ENCODE data around the gene FAM200B.

The FAM200B gene

GRCh38 chr4:15668566-15669435 is 12.8 kb upstream of the FAM200B start:
- no peak for DNase-seq

GRCh38 chr4:15670576-15670975 is 11.1 kb upstream of the FAM200B start:
- DNase-seq = no peak

- DNase-seq = no peak
Observed at GRCh38 chr4:15672101-15672500, 9.5 kb upstream of the FAM200B start.

GRCh38 chr4:15673337-15673736 is 8.3 kb upstream of the FAM200B start:
- DNase-seq = no peak

GRCh38 chr4:15674046-15674445 is 7.6 kb upstream of the FAM200B start:
- no peak for DNase-seq

DNA sequence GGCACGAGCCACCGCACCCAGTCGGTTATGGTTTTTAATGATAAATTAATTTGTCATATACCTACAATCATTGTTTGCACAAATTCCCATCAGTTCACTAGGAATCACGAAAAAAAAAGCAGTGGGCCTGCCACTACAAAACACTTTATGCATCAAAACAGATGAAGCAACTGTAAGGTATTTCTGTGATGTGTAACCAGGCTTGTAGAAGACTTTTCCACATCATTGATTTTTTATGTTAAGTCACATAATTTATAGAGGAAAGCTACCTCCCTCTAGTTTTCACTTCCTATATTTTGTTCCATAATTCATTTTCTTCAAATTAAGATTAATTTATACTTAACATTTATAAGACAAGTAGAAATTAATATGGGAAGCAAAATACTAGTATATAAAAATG is 6.7 kb upstream of the FAM200B start:
- no peak for DNase-seq

GRCh38 chr4:15675356-15675755 is 6.3 kb upstream of the FAM200B start:
- no peak for DNase-seq

GRCh38 chr4:15676039-15676438 is 5.6 kb upstream of the FAM200B start:
- DNase-seq = no peak

DNA sequence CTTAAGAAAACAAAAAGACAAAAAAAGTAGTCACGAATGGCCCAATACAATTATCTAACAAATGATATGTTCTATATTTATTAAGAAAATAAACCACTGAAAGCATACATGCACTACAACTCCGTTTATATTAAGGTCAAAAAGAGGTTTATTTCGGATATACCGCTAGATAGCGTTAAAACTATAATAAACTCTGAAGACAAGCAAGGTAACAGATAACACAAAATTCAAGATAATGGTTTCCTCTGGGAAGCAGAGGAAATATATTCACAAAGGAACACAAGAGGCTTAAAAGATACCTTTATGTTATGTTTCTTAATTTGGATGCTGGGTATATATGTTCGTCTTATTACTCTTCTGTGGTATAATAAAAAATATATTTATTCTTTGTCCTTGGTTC is 4.7 kb upstream of the FAM200B start:
- no peak for DNase-seq

DNA sequence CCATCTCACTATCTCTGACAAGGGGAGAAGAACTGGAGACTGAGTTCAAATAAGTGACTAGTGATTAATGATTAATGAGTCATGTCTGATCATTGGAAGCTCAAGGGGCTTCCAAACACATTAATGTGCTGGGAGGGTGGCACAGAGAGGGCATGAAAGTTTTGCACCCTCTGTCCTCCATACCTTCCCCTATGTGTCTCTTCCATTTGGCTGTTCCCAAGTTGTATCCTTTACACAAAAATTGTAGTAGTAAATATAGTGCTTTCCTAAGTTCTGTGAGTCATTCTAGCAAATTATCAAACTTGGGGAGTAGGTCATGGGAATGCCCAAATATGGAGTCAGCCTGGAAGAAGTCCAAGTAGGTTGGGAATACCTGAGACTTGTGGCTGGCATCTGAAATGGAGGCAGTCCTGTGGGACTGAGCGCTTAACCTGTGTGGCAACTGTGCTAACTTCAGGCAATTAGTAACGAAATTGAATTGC is 4.1 kb upstream of the FAM200B start:
- DNase-seq = no peak

- no peak for DNase-seq
Observed at GRCh38 chr4:15681067-15681371, 608 bp upstream of the FAM200B start.

- no peak for DNase-seq
Observed at GRCh38 chr4:15682242-15683142, 865 bp downstream of the FAM200B start.

- no peak for DNase-seq
Observed at GRCh38 chr4:15683143-15683495, 1.5 kb downstream of the FAM200B start.

GRCh38 chr4:15684498-15684897 is 2.9 kb downstream of the FAM200B start:
- DNase-seq = no peak

DNA sequence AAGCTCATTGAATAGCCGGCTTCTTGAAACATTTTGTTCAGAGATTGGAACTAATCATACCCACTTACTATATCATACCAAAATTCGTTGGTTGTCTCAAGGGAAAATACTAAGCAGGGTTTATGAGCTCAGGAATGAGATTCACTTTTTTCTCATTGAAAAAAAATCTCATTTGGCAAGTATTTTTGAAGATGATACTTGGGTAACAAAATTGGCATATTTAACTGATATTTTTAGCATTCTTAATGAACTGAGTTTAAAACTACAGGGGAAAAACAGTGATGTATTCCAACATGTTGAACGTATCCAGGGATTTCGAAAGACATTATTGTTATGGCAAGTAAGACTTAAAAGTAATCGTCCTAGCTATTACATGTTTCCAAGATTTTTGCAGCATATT is 6.4 kb downstream of the FAM200B start:
- DNase-seq = no peak

- no peak for DNase-seq
Observed at GRCh38 chr4:15689540-15689939, 7.9 kb downstream of the FAM200B start.

DNA sequence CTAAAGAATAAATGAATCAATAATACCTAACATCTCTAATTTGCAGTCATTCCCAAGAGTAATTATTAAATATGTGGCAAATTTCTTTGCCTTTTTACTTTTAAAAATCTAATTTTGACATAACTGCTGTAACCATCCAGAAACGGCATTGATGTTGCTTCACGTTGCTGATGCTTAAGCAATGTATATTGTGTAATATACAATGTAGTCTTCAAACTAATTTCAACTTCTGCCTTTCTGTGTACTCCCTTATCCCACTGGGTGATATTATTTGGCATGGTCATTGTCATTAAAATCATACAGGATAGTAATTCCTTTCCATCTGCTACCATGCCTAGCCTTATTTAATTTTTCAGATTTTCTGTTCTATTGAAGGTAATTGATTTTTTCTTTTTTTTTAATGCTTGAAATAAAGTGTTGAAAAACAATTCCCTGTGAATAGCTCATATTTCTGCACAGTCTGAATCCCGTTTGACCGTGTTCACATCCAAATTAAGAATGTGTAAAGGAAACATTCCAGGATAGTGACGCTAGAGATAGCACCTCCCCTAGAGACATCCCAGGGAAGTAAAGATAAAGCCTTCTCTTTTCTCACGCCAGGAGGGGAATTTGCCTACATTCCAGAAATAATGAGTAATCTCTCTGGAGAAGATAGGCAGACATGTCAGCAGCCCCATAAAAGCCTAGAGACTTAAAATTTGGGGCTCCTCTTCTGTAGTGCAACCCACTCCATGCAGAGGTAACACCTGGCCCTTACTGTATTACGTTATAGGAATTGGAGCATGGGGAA is 8.6 kb downstream of the FAM200B start:
- DNase-seq = no peak

GRCh38 chr4:15691346-15692135 is 9.9 kb downstream of the FAM200B start:
- DNase-seq = no peak

DNA sequence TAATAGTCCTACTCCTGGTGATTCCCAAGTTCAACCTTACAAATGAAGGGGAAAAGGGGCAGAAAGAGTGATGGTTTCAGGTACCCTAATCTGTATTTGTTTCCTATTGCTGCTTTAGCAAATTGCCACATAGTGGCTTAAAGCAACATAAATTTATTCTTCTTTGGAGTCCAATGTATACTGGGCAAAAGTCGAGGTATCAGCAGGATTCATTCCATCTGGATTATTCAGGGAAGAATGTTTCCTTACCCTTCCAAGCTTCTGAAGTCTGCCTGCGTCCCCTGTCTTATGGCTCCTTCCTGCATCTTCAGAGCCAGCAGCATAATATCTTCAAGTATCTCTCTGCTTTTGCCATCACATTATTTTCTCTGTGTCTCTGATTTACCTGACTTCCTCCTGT is 11.0 kb downstream of the FAM200B start:
- no peak for DNase-seq

- no peak for DNase-seq
Observed at GRCh38 chr4:15694431-15694830, 12.8 kb downstream of the FAM200B start.

DNA sequence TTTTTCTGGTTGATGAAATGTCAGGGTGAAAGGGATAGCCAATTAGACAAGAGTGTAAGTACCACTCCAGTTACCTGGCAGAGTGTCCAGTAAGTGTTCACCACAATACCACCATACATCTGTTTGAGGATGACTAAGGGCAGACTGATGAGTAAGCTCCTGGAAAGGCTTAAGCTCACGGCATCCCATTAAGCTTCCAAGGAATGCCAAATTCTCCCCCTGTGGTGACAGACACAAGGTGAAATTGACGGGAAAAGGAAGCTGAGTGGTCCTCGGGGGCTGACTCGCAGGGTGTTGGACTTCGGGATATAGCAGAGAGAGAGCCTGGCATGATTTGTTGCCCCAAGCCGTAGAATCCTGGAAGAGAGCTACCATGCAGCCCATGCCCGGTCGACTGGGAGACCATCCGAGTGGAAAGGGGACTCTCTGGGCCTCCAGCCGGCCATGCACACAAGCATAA is 13.6 kb downstream of the FAM200B start:
- no peak for DNase-seq

DNA sequence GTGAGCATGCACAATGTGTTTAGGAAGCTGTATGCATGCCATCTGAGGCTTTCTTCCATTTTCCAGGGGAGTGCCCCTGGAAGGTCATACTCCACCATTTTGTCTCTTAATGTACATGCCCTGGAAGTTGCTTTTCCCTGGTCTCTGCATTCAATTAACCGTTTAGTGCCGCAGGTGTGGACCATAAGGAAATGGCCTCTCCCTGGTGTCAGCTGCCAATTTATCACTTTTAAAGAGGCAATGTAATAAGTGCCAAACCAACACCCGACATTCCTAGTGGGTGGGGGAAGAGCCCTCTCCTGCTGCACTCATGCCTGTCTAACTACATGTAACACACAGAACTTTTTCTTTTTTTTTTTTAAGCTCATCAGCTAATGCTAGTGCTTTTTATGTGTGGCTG is 14.1 kb downstream of the FAM200B start:
- DNase-seq = no peak
